Endometrial microvascular endothelial cells (primary cell): ENCODE results near the gene NOBOX. TPM values are rescaled to one million over a fixed set of nuclear protein-coding genes. Genes with fewer than 3 reads are reported as not detected.
"Not testable (repeated sequence)": the region's sequence is repeated elsewhere in the genome, so short reads cannot be mapped to it uniquely, and the experiment has no call there.

ENCODE experiments used
- in situ Hi-C: cut with HindIII; loops from 2 replicates; pipeline ENCODE4 v1.10.0; 2017; ENCODE audit warnings: low sequenced_read_pairs, low pct_unique_long_range_greater_than_20kb; ENCODE audit errors: inconsistent ontology term
- total RNA-seq: library from RNA; depleted of rRNA; stranded (reverse); fragments of >200 nt; gene quantifications from one replicate; pipeline ENCODE4 v1.2.3, GENCODE V29; 2015; ENCODE audit errors: inconsistent ontology term

NOBOX gene
- total RNA-seq, 1 donor from 2014 or later = not detected

DNA sequence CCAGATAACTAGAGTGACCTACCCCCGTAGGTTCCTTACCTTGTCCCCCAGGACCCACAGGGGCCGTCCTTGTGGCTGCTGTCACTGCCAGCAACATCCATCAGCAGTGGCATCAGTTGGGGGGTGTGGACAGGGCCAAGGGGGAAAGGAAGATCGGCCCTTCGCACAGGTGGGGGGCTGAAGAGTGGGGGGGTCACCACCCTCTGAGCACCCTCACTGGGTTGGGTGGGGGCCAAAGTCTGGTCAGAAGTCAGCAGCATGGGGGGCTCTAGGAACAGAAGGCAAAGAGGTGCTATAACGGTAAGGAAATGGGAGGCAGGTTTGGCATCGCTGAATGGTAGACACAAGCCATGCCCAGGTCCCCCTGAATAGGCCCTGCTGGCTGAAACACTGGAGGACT, 4.6 kb downstream of the NOBOX start:
- in situ Hi-C loops = no loop called here

DNA sequence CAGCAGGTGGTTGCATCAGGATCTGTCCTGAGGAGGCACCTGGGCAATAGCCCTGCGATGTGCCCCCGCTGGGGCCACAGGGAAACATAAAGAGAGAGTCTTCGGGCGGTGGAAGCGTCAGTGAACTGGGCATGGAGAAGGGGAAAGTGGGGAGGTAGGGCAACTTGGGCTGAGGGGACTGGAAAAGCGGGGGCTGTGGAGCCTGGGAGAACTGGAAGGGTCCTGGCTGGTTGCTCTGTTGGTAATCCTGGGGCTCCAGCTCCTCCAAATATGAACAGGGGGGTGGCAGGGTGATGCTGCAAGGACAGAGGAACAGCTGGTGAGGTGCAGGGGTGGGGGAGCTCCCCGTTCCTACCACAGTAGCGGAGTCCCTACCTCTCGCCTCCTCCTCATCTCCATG, 5.2 kb downstream of the NOBOX start:
- in situ Hi-C loops = no loop called here

DNA sequence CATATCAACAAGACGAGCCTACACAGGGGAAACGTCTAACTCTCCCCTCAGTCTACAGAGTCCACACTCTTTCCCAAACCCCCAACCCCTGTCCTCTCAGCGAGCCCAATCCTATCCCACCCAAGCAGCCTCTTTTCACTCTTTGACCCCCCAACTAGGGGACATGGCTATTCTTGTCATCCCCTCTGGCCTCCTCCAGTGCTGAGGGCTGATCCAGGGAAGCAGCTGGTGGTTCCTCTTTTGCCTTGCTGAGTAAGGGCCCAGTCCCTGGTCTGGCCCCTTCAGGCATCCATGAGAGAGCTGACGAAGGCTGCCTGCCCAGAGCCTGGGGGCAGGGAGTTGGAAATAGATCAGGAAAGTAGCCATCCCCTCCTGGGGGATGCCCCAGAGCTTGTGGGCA, 6.4 kb downstream of the NOBOX start:
- in situ Hi-C loops = no loop called here

DNA sequence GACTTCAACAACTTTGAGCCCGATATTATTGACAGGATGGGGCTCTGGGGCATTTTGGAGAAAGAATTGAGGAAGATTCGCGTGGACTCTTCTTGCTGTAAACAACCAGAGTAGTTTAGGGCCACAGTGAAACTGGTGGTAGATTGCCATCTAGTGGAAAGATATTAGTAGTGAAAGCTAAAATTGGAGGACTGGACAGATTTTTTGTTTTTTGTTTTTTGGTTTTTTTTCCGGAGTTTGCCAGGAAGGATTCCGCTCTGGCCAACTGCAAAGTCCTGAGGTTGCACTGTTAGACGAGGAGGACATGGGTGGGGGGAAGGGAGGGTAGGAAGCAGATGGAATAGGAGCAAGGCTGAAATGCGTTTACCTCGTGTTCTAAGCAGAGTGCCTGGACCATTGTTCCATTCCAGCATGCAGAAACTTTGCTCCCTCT, 11.7 kb downstream of the NOBOX start:
- in situ Hi-C loops = no loop called here

DNA sequence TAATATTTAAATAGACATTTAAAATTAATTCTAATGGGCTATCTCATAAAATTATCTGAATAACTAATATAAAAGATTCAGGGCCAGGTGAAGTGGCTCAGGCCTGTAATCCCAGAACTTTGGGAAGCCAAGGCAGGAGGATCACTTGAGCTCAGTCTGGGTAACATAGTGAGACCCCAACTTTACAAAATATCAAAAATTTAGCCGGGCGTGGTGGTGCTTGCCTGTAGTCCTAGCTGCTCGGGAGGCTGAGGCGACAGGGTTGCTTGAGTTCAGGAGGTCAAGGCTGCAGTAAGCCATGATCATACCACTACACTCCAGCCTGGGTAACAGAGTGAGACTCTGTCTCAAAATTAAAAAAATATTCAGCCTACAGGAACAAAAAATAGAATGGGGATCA, 12.5 kb downstream of the NOBOX start:
- in situ Hi-C loops = no loop called here

DNA sequence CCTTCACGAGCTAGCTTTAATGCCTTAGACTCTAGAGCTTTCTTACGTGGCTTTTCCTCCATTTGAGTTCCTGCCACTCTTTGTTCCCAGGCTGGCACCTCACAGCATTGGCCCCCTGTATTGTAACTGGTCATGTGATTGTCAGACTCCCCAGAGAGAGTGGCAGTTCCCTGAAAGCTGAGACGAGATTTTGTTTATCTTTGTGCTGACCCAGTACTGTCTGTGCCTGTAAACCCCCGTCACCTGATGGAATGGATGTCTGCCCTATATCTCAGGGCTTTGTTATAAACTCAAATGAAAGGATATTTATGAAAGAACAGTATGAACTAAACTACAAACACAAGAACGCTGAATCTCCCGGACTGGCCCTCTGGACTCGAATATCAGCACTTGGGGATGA, 13.0 kb downstream of the NOBOX start:
- in situ Hi-C loops = no loop called here

DNA sequence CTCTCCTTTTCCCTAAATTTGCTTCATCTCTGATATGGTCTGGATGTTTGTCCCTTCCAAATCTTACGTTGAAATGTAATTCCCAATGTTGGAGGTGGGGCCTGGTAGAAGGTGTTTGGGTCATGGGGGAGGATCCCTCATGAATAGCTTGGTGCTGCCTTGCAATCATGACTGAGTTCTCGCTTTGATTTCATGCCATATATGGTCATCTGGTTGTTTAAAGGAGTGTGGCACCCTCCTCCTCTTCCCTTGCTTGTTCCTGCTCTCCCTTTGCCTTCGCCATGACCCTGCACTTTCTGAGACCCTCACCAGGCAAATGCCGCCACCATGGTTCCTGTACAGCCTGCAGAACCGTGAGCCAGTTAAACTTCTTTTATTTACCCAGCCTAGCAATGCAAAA, 14.5 kb downstream of the NOBOX start:
- in situ Hi-C loops = no loop called here

DNA sequence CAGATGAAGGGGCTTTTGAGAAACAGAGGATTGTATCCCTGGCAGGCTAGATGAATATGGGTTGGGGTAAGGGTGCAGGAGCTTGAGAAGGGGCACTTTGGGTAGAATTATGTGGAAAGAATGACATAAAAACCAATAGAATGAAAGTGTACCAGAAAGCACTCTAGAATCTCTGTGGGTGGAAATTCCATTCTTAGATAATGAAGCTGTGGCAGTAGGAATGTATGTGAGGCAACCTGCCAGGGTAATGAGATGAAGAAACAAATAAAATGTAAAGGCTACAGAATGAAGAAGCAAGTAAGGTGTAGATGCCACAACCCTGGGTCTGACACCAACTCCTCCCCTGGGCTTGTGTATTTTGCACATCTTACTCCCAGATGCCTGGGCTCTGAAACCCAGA, 16.8 kb downstream of the NOBOX start:
- in situ Hi-C loops = no loop called here

DNA sequence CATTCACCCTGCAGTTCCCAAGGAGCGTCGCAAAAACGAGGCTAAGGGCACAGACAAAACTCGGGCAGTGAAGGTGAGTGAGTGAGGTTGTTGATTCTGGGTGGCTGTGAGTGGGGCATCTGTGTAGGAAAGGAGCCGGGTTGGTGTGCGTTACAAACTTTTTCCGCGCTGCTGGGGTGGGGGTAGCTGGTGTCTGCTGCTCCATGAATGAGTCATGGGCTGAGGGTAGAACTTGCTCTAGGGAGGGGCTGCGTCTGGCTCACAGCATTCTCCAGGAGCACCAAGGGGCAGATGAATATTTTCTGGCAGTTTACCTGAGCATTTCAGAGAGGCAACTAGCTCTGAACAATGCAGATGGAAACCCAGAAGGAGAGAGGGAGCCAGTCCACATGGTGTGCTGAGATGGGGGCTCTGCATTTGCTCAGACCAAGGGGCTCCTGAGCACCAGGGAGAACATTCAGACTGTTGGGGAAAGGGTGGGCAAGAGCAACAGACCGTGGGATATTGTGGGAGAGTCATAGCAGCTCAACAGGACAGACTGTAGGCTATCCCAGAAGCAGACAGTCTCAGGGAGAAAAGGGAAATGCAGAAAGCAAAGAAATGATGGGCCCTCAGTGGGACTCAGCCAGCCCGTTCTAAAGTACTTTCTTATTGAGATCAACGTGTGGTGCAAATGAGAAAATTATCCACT, 18.8 kb downstream of the NOBOX start:
- in situ Hi-C loops = no loop called here

DNA sequence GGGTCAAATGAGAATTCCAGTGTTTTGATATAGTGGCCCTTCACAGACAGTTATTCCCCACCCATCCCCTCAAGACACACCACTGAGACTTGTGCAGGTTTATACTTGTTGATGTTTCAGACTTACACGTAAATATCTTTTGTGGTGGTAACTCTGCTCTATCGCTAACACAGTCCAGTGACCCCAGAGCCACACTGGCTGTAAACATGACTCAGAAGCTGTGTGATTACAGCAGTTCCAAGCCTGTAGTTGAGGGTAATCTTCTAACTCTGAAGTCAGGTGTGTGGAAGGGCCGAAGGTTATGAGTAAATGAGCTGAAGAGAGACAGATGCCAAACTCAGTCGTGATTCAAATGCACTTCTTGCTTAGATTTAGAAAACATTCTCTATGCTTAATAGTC, 19.4 kb downstream of the NOBOX start:
- in situ Hi-C loops = no loop called here

DNA sequence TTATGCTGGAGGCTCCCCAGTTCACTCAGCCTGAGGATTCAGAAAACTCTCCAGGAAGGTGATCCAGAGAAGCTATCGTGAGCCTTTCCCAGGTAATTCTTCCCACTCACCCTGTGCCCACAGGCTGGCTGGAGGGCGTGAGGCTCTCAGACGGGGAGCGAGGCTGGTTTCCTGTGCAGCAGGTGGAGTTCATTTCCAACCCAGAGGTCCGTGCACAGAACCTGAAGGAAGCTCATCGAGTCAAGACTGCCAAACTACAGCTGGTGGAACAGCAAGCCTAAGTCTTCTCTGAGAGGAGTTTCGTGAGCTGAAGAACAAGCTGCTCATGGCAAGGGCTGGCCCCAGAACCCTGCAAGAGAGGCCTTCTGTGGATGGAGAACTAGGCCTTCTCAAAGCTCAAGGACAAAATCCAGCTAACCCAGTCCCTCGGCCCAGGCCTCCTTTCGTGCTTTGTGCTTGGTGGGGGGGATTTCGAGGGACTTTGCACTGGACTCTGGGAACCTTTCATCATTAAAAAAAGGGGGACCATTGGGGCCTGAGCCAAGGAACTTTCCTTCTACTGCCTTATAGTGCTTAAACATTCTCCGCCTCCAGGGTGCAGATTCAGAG, 23.6 kb downstream of the NOBOX start:
- in situ Hi-C loops = no loop called here

DNA sequence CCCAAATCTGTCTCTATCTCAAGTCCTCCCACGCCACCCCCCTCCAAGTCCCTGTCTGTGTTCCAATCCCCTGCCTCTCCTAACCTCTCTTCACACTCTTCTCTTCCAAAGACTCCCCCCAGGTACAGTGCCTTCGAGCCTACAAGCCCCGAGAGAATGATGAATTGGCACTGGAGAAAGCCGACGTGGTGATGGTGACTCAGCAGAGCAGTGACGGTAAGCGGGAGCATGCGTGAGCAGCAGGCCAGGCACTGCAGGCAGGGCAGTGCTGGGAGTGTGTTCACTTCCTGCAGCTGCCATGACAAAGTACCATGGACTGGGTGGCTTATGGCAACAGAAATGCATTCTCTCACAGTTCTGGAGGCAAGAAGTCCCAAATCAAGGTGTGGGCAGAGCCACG, 24.8 kb downstream of the NOBOX start:
- in situ Hi-C loops = no loop called here

DNA sequence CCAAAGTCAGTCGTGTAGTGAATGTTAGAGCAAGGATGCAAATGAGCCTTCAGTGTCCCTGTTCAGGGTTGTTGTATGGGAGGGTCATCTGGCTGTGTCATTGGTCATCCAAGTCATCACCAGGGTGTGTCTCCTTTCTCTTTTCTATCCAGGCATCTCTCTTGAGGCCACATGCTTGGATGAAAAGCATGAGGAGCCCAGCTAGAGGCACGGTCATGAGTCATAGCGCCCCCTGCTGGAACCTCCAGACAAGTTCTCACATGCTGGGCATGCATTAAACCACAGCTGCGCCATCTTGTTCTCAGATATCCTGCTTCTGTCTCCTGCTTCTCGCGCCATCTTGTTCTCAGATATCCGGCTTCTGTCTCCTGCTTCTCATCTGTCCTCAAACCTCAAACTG, 34.3 kb downstream of the NOBOX start:
- in situ Hi-C loops = not testable (repeated sequence)

DNA sequence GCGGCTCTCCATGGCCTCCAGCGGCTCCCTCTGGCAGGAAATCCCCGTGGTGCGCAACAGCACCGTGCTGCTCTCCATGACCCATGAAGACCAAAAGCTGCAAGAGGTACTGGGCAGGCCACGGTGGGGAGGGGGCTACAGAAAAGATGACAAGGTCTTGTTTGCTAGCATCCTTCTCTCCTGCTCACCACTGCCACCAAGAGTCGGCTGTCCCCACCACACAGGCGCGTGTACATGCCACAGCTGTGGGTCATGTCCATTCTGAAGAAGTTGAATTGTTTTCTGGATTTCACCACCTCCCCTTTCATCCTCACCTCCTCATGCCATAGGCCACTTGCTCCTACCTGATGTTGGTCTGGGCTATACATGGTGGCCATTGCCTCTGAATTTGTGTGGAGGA, 36.2 kb downstream of the NOBOX start:
- in situ Hi-C loops = not testable (repeated sequence)

DNA sequence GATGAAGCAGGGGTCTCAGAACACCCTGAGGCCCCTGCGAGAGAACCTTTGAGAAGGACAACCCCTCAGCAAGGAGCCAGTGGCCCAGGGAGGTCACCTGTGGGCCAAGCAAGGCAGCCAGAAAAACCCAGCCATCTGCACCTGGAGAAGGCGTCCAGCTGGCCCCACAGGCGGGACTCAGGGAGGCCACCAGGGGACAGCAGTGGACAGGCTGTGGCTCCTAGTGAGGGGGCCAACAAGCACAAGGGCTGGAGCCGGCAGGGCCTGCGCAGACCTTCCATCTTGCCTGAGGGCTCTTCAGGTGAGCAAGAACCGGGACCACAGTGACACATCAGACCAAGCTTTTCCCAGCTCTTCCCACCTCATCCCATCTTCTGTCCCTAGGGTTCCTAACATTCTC, 38.0 kb downstream of the NOBOX start:
- in situ Hi-C loops = not testable (repeated sequence)

DNA sequence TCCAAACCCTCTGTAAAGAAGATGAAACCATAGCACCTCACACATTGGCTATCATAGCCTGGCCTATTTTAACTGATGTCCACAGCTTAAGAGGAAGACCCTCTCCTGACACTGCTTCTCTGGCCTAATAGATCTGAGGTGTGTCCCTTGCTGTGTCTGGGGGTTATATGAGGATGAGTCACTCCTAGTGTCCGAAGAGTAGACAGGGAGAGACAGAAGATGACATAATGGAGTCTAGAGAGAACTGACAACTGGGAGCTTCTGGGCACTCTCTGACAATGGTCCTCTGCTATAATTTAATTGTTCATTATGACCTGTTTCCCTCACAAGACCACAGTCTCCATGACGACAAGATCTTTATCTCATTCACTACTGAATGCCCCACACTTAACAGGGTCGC, 41.4 kb downstream of the NOBOX start:
- in situ Hi-C loops = not testable (repeated sequence)

DNA sequence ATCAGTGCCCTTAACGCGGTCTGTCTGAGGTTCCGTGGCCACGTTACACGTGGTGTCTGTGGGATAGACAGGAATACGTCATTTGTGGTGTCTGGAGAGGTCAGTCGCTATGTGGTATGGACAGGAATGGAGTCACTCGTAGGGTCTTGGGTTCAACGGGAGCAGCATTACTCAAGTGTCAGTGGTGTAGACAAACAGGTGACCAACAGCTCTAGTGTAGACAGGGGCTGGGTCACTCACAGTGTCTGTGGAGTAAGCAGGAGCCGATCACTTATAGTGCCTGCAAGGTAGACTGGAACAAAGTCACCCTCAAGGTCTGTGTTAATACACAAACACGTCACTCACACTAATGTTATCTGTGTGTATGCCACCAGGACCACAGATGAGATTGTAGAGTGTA, 46.6 kb downstream of the NOBOX start:
- in situ Hi-C loops = not testable (repeated sequence)

DNA sequence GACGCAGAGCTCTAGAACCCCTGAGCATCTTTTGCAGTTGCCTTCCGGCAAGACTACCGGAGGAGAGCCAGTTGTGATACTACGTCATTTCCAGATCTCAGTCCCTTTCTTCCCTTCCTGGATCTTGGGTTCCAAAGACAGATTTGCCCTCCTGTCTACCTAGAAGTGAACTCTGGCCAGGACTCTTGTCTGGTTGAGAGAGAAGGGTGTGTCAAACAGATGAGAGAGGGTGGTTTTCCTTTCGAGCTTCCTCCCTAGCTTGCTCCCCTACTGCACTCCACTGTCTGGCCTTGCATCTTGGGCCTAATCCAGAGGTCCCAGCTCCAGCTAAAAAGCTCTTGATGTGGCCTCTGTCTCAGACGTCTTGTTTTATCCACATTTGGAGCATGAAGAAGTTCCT, 47.3 kb downstream of the NOBOX start:
- in situ Hi-C loops = not testable (repeated sequence)

DNA sequence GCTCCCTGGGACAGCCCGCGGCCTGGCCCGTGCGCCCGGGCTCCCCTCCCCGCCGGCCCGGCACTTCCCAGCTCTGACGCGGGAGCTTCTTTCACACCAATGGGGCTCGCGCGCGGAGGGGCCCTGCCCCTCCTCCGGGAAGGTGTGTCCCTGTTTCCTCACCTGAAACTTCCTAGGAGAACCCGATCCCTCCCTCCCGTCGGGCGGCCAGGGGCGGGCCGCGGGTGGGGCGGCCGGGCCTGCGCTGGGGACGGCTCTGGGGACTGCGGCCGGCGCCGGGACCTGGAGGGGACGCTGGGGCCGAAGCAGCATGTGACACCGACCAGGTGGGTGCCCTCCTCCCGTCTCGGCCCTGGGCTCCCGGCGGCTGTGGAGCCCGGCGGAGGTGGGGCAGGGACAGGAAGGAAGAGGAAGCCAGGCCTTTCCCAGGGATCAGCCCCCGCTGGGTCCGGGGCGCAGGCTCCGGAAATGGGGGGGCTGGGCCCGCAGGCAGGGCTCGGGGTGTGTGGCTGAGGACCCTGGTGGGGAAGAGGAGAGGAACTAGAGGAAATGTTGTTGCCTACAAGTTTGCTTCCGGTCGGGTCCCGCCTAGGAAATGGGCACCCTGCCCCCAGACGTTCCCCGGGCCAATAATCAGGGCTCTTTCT, 48.2 kb downstream of the NOBOX start, which contains the start of gene ARHGEF5:
TSS of gene ARHGEF5 (plus strand) at position 227 of the 647 bp plus-strand sequence. CDS start 7,268 bp downstream, outside the sequence.
- in situ Hi-C loops = not testable (repeated sequence)

DNA sequence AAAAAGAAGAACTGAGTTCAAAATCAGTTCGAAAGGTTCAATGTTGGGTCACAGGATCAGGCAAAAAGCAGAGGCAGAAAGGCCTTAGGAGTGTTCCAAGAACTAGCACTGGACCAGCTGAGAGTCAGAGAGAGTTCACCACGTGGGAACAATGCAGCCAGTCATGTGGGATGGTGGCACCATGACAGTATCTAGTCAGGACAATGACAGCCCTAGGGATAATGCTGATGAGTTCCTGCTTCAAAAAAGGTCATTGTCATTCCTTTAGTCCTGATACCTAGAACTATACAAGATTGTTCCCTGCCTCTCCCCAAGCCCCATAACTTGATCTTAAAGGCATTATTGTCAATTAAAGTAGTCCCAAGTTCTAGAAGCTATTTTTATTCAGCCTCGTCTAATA, 51.8 kb downstream of the NOBOX start:
- in situ Hi-C loops = not testable (repeated sequence)
